ENCODE data around the gene RPGRIP1. TPM values are rescaled to one million over a fixed set of nuclear protein-coding genes. Genes with fewer than 3 reads are reported as not detected.
A peak's percentile ranks its signal among the peaks of the same experiment; 100 is the strongest.
"Not testable (repeated sequence)": the region's sequence is repeated elsewhere in the genome, so short reads cannot be mapped to it uniquely, and the experiment has no call there.

Gene RPGRIP1
- total RNA-seq, 1 donor from 2014 or later = 0.63 TPM

DNA sequence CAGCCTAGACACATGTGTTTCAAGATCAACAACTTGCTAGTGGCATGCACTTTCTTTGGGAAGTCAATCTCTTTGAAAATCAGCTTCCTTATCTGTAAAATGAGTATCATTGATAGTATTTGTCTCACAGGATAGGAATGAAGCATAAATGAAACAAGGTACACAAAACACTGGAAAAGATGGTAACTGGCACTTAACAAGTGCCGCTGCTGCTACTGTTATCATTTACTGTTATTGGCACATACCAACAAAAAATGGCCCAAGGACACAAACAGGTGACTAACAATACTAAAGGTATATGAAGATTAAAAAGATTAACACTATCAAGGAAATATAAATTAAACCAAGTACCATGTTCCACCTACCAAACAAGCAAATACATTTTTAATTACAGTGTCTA is 31.5 kb upstream of the RPGRIP1 start:
- peaks cover 54% of the 10 kb centered on the region for H3K36me3 Mint-ChIP-seq
- no peak for DNase-seq (ENCODE audit: extremely low spot score, unreplicated experiment)
- peaks cover 11% of the 10 kb centered on the region for H3K4me1 Mint-ChIP-seq (ENCODE audit: unreplicated experiment)
- no peaks in the 10 kb centered on the region for H3K27me3 Mint-ChIP-seq
- H3K4me3 Mint-ChIP-seq = no peak overlapping the region
- peak overlapping the region; percentile 15 for H3K27ac Mint-ChIP-seq
- TF ChIP-seq, protein P1, sequence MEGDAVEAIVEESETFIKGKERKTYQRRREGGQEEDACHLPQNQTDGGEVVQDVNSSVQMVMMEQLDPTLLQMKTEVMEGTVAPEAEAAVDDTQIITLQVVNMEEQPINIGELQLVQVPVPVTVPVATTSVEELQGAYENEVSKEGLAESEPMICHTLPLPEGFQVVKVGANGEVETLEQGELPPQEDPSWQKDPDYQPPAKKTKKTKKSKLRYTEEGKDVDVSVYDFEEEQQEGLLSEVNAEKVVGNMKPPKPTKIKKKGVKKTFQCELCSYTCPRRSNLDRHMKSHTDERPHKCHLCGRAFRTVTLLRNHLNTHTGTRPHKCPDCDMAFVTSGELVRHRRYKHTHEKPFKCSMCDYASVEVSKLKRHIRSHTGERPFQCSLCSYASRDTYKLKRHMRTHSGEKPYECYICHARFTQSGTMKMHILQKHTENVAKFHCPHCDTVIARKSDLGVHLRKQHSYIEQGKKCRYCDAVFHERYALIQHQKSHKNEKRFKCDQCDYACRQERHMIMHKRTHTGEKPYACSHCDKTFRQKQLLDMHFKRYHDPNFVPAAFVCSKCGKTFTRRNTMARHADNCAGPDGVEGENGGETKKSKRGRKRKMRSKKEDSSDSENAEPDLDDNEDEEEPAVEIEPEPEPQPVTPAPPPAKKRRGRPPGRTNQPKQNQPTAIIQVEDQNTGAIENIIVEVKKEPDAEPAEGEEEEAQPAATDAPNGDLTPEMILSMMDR (conservative IDR thresholded peaks at IDR 0.05) = no peak
- H3K9me3 Mint-ChIP-seq = no peaks in the 10 kb centered on the region

DNA sequence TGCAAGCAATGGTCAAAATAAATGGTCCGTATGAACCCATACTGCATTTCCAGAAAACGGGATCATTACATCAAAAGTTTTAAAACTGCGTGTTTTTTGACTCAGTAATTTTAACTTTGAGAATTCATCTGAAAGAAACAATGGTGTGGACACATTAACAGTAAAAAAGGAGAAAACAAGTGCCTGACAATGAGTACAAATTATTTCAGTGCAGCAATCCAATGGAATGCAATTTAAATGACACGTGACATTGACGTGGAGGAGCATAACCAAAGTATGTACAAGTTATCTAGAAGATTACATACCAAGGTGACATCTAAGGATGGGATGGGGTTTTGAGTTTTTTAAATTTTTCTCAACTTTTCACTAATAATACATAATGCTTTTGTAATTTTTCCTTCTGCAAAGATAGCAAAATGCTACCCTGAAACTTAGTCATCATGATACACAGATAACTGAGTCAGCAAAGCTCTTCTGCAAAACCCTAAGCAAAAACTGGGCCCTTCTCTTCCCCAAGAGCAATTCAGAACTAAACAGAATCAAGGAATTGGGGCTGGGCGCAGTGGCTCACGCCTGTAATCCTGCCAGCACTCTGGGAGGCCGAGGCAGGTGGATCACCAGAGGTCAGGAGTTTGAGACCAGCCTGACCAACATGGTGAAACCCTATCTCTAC is 31.0 kb upstream of the RPGRIP1 start:
- DNase-seq (ENCODE audit: extremely low spot score, unreplicated experiment) = no peak
- no peak overlapping the region for H3K4me3 Mint-ChIP-seq
- no peaks in the 10 kb centered on the region for H3K9me3 Mint-ChIP-seq
- TF ChIP-seq, protein P1 (conservative IDR thresholded peaks at IDR 0.05) = no peak
- peaks cover 11% of the 10 kb centered on the region for H3K4me1 Mint-ChIP-seq (ENCODE audit: unreplicated experiment)
- no peaks in the 10 kb centered on the region for H3K27me3 Mint-ChIP-seq
- peaks cover 55% of the 10 kb centered on the region for H3K36me3 Mint-ChIP-seq
- H3K27ac Mint-ChIP-seq = no peak overlapping the region

DNA sequence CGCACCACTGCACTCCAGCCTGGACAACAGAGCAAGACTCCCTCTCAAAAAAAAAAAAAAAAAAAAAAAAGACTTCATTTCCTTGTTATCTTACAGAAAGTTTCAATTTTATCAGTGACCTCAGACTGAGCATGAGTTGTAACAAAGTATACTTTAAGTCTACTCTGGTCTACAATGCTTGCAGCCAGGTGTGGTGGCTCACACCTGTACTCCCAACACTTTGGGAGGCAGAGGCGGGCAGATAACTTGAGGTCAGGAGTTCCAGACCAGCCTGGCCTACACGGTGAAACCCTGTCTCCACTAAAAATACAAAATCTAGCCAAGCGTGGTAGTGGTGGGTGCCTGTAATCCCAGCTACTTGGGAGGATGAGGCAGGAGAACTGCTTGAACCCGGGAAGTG is 28.7 kb upstream of the RPGRIP1 start:
- H3K36me3 Mint-ChIP-seq = peaks cover 58% of the 10 kb centered on the region
- TF ChIP-seq, protein P1 (conservative IDR thresholded peaks at IDR 0.05) = no peak
- H3K4me3 Mint-ChIP-seq = no peak overlapping the region
- H3K27ac Mint-ChIP-seq = no peak overlapping the region
- no peak for DNase-seq (ENCODE audit: extremely low spot score, unreplicated experiment)
- H3K4me1 Mint-ChIP-seq (ENCODE audit: unreplicated experiment) = peaks cover 10% of the 10 kb centered on the region
- no peaks in the 10 kb centered on the region for H3K27me3 Mint-ChIP-seq
- H3K9me3 Mint-ChIP-seq = no peaks in the 10 kb centered on the region

DNA sequence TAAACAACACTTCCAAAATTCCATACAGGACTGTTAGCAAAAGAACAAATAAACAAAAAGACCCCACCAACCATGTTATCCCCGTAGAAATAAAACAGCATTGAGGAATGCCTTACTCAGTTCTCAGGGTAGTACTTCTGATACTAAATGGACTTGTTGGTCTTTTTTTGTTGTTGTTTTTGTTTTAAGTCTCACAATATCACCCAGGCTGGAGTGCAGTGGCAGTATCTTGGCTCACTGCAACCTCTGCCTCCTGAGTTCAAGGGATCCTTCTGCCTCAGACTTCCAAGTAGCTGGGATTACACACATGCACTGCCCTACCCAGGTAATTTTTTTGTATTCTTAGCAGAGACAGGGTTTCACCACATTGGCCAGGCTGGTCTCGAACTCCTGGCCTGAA is 27.7 kb upstream of the RPGRIP1 start:
- H3K27ac Mint-ChIP-seq = no peak overlapping the region
- H3K36me3 Mint-ChIP-seq = peaks cover 55% of the 10 kb centered on the region
- H3K27me3 Mint-ChIP-seq = no peaks in the 10 kb centered on the region
- H3K4me3 Mint-ChIP-seq = no peak overlapping the region
- DNase-seq (ENCODE audit: extremely low spot score, unreplicated experiment) = no peak
- H3K9me3 Mint-ChIP-seq = no peaks in the 10 kb centered on the region
- peaks cover 15% of the 10 kb centered on the region for H3K4me1 Mint-ChIP-seq (ENCODE audit: unreplicated experiment)
- TF ChIP-seq, protein P1 (conservative IDR thresholded peaks at IDR 0.05) = no peak

DNA sequence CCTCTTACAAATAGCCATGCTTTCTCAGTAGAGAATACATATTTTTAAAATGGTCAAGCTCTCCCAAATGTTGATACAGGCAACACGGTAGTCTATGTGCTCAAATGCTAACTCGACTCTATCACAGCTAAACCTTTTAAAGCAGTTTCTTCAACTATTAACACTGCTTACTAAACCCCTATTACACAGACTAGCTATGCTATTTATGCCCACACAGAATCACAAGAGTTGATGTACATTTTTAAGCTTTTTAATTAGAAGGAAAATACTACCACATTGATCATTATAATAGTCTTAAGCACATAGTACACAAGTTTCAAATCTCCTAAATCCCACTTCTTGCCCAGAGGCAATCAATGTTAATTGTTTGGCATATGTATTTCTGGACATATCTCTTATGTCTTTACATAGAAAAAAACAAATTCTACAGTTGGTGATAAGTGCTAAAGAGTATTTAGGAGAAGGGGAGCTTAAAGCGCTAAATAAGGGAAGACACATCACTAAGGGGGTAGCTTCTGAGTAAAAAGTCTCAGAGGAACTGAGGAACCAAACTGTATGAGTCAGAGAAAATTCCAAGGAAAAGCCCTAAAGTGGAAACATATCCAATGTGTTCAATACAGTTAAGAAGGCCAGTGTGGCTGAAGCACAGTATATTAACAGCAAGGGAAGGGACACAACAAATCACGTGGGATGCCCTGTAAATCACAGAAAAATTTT is 24.3 kb upstream of the RPGRIP1 start:
- H3K27me3 Mint-ChIP-seq = no peaks in the 10 kb centered on the region
- H3K9me3 Mint-ChIP-seq = no peaks in the 10 kb centered on the region
- H3K27ac Mint-ChIP-seq = peak overlapping the region; percentile 40
- TF ChIP-seq, protein P1 (conservative IDR thresholded peaks at IDR 0.05) = no peak
- H3K4me1 Mint-ChIP-seq (ENCODE audit: unreplicated experiment) = peaks cover 25% of the 10 kb centered on the region
- peaks cover 56% of the 10 kb centered on the region for H3K36me3 Mint-ChIP-seq
- no peak overlapping the region for H3K4me3 Mint-ChIP-seq
- no peak for DNase-seq (ENCODE audit: extremely low spot score, unreplicated experiment)

DNA sequence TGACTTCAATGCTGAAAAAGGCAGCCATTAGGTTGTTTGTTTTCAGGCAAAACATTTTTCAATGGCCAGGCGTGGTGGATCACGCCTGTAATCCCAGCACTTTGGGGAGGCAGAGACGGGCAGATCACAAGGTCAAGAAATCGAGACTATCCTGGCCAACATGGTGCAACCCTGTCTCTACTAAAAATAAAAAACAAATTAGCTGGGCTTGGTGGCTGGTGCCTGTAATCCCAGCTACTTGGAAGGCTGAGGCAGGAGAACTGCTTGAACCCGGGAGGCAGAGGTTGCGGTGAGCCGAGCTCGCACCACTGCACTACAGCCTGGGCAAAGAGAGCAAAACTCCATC is 23.8 kb upstream of the RPGRIP1 start:
- Mint-ChIP-seq H3K36me3 (peaks cover 54% of the 10 kb centered on the region), H3K4me1 (ENCODE audit: unreplicated experiment) (peaks cover 25% of the 10 kb centered on the region), H3K27ac (peak overlapping the region; percentile 40)
- H3K4me3 Mint-ChIP-seq; DNase-seq (ENCODE audit: extremely low spot score, unreplicated experiment); H3K27me3 Mint-ChIP-seq; H3K9me3 Mint-ChIP-seq: not testable (repeated sequence)

Measured in type B pancreatic cell (in vitro differentiated cells).